Cardiac muscle cell (in vitro differentiated cells and primary cell): ENCODE measurements around the gene CSNK1E. TPM values are rescaled to one million over a fixed set of nuclear protein-coding genes. Genes with fewer than 3 reads are reported as not detected.

Source experiments
- DNase-seq, 2 donors: peaks; one replicate each; pipeline versions ENCODE4 v3.0.0 to v3.0.0-alpha.2; 2010 to 2017; ENCODE audit warnings: low read depth in 1 of 2, low spot score in 1 of 2
- H3K27ac ChIP-seq: fragments of 200-600 bp; sonication (generic); 2 replicates; pipeline ENCODE4 v1.5.1; 2016
- H3K27me3 ChIP-seq: fragments of 200-600 bp; sonication (generic); 2 replicates; pipeline ENCODE4 v1.6.0; 2016; ENCODE audit warnings: control low read depth
- H3K36me3 ChIP-seq: fragments of 200-600 bp; sonication (generic); 2 replicates; pipeline ENCODE4 v1.5.1; 2016; ENCODE audit warnings: control low read depth
- H3K4me1 ChIP-seq: fragments of 200-600 bp; sonication (generic); 2 replicates; pipeline ENCODE4 v1.8.1; 2017; ENCODE audit warnings: low read depth, mild to moderate bottlenecking, mixed run types
- H3K4me3 ChIP-seq: fragments of 200-600 bp; sonication (generic); 2 replicates; pipeline ENCODE4 v1.5.1; 2016; ENCODE audit warnings: mild to moderate bottlenecking
- H3K9me3 ChIP-seq: fragments of 200-600 bp; sonication (generic); 2 replicates; pipeline ENCODE4 v1.5.1; 2017; ENCODE audit warnings: low read depth, mild to moderate bottlenecking, control low read depth
- CTCF ChIP-seq: IDR thresholded peaks from 2 replicates; pipeline ENCODE4 v1.5.1; 2012; ENCODE audit warnings: low read depth, mild to moderate bottlenecking, low read length
- polyA plus RNA-seq: library from polyadenylated mRNA; unstranded; fragments of >200 nt; fragmentation: Nextera tagmentation; extraction: Ambion mirVana; gene quantifications from 2 replicates; pipeline ENCODE4 v1.2.1, GENCODE V29; 2016
- total RNA-seq: library from RNA; depleted of rRNA; stranded (reverse); fragments of >200 nt; gene quantifications from 2 replicates; pipeline ENCODE4 v1.2.3, GENCODE V29; 2016

Gene CSNK1E
- total and polyA plus RNA-seq, 2 experiments from 2014 or later: 179 to 262 TPM

- Histone ChIP-seq H3K9me3 (no peaks in the 10 kb centered on the region), H3K4me1 (no peaks in the 10 kb centered on the region), H3K36me3 (no peaks in the 10 kb centered on the region), H3K27me3 (no peaks in the 10 kb centered on the region), H3K4me3 (no peak overlapping the region), H3K27ac (no peak overlapping the region)
- DNase-seq: no peak
- no peak for TF ChIP-seq CTCF
These were observed 17.8 kb upstream of the CSNK1E start for GRCh38 chr22:38335077-38335476.

DNA sequence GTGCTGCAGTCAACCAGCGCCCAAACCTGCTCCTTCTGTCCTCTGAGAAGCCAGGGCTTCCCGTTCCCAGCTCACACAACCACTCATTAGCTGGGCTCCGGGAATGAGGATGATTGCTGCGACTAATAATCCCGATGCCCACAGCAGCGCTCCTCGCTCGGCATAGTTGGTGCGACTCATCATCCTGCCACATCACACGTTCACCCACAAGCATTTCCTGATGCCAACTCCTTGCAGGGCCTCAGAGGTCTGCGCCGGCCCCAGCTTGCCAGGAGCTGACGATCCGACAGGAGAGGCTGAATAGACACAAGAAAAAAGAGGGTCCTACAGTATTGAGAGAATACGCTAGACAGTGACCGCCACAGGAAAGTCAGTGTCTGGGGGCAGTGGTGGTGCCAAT lies 10.6 kb upstream of the CSNK1E start:
- no peak for TF ChIP-seq CTCF
- Histone ChIP-seq H3K27me3 (no peaks in the 10 kb centered on the region), H3K4me3 (no peak overlapping the region), H3K27ac (no peak overlapping the region), H3K36me3 (no peaks in the 10 kb centered on the region), H3K4me1 (no peaks in the 10 kb centered on the region), H3K9me3 (no peaks in the 10 kb centered on the region)
- peak in 1 of 2 donors; percentile 45 for DNase-seq

- no peaks in the 10 kb centered on the region for H3K9me3 ChIP-seq
- no peak overlapping the region for H3K27ac ChIP-seq
- no peaks in the 10 kb centered on the region for H3K4me1 ChIP-seq
- H3K36me3 ChIP-seq: no peaks in the 10 kb centered on the region
- no peak for TF ChIP-seq CTCF
- H3K27me3 ChIP-seq: no peaks in the 10 kb centered on the region
- no peak overlapping the region for H3K4me3 ChIP-seq
- DNase-seq: no peak
These were observed 10.2 kb upstream of the CSNK1E start for GRCh38 chr22:38327396-38327795.

DNA sequence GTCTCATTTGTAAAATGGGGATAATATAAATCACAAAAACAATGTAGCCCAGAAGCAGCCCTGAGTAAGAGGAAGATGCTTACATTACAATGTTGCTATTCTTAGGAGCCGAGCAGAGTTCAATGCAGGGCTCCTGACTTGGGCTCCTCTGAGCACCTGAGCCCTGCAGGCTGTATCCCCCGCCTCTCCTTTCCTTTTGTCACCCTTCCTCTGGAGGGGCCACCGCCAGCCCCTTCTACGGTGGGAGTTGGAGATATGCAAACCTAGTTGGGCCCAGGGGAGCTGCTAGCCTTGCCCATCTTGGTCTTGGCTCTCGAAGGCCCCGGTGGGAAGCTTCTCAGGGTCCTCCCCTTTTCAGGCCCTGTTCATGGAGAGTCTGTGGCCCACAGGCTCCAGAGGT lies 8.4 kb upstream of the CSNK1E start:
- H3K27me3 ChIP-seq: no peaks in the 10 kb centered on the region
- H3K4me1 ChIP-seq: no peaks in the 10 kb centered on the region
- no peak for TF ChIP-seq CTCF
- H3K4me3 ChIP-seq: no peak overlapping the region
- H3K9me3 ChIP-seq: no peaks in the 10 kb centered on the region
- no peaks in the 10 kb centered on the region for H3K36me3 ChIP-seq
- no peak overlapping the region for H3K27ac ChIP-seq
- no peak for DNase-seq

GRCh38 chr22:38320605-38321402 lies 3.6 kb upstream of the CSNK1E start:
- Histone ChIP-seq H3K27me3 (no peaks in the 10 kb centered on the region), H3K4me1 (peaks cover 4% of the 10 kb centered on the region), H3K27ac (no peak overlapping the region), H3K4me3 (no peak overlapping the region), H3K36me3 (no peaks in the 10 kb centered on the region), H3K9me3 (no peaks in the 10 kb centered on the region)
- no peak for DNase-seq
- no peak for TF ChIP-seq CTCF
